Stimulated activated naive CD4-positive, alpha-beta T cell (primary cell): Measurements from ENCODE around the gene CENPVL1.
"Not testable (repeated sequence)": the region's sequence is repeated elsewhere in the genome, so short reads cannot be mapped to it uniquely, and the experiment has no call there.

Experiments
- DNase-seq, 6 experiments: peaks; one replicate each; lab custom pipeline; 2025; lab: John Stamatoyannopoulos, UW

The CENPVL1 gene

GRCh38 chrX:51710277-51711164, at the start of gene CENPVL1:
TSS of gene CENPVL1 (plus strand) at chrX:51710512. CDS start at chrX:51710512, 0 bp downstream.
- DNase-seq = not testable (repeated sequence)

- no peak for DNase-seq
Measured at GRCh38 chrX:51665981-51666380, 44.3 kb upstream of the CENPVL1 start.

GRCh38 chrX:51679689-51680433, 30.5 kb upstream of the CENPVL1 start:
- not testable (repeated sequence) for DNase-seq

- not testable (repeated sequence) for DNase-seq
Measured at GRCh38 chrX:51681808-51682719, 28.2 kb upstream of the CENPVL1 start.

- not testable (repeated sequence) for DNase-seq
Measured at GRCh38 chrX:51682720-51683062, 27.6 kb upstream of the CENPVL1 start, which contains the start of gene CENPVL2. TSS of gene CENPVL2 (minus strand) at chrX:51682831. CDS start at chrX:51682831, 0 bp downstream.

- DNase-seq = no peak
Measured at GRCh38 chrX:51694254-51694653, 16.1 kb upstream of the CENPVL1 start.

GRCh38 chrX:51697397-51697796, 12.9 kb upstream of the CENPVL1 start:
- DNase-seq = no peak

- not testable (repeated sequence) for DNase-seq
Measured at GRCh38 chrX:51712943-51713647, 2.8 kb downstream of the CENPVL1 start.

GRCh38 chrX:51728202-51728601, 17.9 kb downstream of the CENPVL1 start:
- no peak for DNase-seq

- DNase-seq = no peak
Measured at GRCh38 chrX:51737091-51737490, 26.8 kb downstream of the CENPVL1 start.

GRCh38 chrX:51742586-51742985, 32.3 kb downstream of the CENPVL1 start:
- DNase-seq = no peak

- peak; percentile 2 to 66 (median 41) for DNase-seq
Measured at GRCh38 chrX:51743179-51743957, 33.1 kb downstream of the CENPVL1 start, which contains the start of gene GSPT2. TSS of gene GSPT2 (plus strand) at chrX:51743442. CDS start at chrX:51743627, 185 bp downstream.

- no peak for DNase-seq
Measured at GRCh38 chrX:51747671-51748070, 37.4 kb downstream of the CENPVL1 start.

- DNase-seq = no peak
Measured at GRCh38 chrX:51759055-51759839, 48.9 kb downstream of the CENPVL1 start.

- no peak for DNase-seq
Measured at GRCh38 chrX:51760657-51761056, 50.3 kb downstream of the CENPVL1 start.
